ENCODE data around the gene CTDP1.
A peak's percentile ranks its signal among the peaks of the same experiment; 100 is the strongest.

The CTDP1 gene

DNA sequence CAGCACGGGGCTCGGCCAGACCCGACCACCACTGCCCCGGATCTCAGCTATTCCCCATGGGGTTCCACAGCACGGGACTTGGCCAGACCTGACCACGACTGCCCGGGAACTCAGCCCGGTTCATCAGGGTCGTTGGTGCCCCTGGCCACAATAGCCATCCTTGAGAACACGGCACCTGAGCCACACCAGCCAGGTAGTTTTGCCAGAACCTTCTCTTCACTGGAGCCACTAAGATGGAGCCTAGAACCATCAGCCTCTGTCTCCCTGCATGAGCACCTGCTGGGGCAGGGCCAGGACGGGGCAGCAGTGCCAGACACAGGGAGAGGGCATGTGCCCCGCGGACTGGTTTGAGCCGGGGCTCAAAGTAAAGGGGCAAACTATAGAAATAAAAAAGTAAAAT, 106.7 kb downstream of the CTDP1 start:
- no peak for DNase-seq

DNA sequence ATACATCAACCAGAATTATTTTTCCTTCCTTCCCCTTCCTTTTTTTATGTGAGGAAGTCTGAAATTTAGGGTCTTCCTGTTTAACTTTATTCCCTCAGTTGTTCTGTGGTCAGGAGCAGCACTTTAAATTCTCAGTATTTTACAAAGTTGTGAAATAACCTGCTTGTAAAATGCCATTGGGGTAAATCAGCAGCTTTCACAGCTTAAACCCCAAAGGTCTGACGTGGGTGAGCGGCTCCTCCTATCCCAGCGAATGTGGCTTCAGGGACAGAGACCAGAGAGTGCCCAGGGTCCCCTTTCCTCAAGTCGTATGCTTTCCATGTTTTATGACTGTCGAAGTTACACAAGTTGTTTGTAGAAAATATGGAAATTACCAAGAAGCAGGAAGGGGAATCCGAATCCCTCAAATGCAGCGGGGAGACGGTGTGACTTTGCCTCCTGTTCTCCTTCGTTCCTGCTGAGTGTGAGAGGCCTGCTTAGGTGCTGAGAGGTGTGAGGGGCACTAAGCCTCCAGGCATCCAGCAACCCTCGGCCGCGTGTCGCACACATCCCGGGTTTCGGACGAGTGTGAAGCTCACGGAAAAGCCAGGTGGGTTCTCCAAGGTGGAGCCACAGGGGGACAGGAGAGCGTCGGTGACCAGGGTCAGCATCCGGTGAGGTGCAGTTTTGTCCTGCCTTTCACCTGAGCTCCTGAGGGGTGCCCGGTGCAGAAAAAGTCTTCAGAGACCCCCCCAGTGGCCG, 107.4 kb downstream of the CTDP1 start:
- DNase-seq: no peak

DNA sequence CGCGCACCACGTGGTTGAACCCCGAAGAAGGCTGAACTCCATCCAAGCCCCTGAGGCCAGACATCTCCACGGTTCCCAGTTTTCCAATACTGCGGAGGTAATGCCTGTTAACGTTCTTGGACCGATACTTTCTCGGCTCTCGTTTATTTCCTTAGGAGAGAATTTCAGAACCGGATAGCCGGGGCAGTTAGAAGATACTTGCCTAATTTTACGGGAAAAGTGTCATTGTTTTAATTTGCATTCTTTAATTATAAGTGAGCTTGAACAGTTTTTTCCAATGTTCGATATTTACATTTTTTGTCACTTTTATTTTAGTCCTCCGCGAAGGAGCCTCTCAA, 107.9 kb downstream of the CTDP1 start:
- DNase-seq: no peak

DNA sequence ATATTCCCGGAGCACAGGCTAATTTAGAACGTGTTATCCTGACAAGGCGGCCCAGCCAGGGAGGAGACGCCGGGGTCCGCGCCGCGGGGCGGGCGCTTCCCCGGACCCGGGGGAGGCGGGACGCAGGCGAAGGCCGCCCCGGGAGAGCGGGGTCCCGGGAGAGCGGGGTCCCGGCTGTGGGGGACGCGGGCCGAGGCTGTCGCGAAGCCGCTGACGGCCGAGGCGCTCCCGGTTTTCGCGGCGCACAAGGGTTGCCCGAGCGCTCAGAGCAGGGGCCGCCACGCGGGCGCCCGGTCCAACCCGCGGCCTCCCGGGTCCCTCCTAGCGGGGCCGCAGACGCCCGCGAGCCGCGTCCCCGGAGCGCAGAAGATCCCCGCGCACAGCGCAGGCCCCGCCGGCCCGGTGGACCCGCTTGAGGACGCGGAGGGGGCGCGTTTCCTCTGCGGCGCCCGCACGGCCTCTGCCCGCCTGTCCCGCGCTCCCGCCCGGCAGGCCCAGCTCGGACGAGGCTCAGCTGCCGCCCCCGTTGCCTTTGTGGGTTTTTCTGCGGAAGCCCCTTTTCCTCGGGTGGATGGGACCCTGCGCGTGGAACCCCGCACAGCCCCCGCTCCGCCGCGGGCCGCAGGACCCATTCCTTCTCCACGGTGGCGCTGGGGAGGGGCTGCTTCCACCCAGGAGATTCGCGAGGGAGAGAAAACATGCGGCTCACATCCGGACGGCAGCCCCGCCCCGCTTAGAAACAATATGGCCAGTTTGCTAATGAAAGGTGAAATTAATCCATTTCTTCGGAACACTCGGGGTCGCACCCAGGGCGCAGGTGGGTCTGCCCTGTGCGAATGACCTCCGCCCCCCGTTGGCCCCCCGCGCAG, 108.5 kb downstream of the CTDP1 start:
- DNase-seq: no peak

DNA sequence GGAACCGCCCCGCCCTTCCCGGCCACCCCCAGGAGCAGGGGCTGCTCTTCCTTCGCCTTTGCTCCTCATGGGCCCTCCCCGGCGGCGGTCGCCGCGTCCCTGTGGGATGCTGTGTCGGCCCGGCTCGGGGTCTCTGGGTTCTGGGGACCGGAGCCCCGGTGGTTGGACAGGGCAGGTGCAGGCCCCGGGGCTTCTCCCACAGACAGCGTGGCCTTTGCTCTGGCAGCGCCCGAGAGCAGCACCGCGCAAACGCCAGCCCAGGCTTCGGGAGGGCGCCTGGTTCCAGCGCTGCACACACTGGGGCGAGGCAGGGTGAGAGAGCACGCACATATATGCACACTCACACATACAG, 109.1 kb downstream of the CTDP1 start:
- no peak for DNase-seq

DNA sequence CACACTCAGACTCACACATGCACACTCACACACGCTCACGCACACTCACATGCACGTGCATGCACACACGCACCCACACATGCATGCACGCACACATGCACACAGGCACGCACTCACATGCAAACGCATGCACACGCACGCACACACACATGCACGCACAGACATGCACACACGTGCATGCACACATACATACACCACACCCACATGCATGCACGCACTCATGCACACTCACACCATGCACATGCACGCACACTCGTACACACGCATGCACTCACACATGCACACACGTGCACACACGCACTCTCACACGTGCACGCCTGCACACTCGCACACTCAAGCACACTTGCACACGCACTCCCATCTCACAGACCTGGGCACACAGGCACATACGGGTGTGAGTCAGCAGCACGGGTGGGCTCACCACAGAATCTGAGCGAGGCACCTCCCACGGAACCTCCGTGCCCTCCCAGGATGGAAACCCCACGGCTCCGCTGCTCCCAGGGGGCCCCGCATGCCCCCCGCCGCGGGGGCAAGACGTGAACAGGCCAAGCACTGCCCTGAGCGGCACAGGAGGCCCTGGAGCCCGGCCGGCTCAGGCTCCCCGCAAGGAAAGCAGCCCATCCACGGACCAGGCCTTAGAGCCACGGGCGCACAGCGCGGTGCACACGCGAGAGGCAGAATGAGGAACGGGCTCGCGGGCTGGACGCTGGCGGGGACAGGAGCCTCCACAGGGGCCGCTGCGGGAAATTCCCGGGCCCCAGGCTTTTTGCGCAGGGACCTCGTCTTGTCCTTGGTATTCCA, 109.7 kb downstream of the CTDP1 start:
- no peak for DNase-seq

DNA sequence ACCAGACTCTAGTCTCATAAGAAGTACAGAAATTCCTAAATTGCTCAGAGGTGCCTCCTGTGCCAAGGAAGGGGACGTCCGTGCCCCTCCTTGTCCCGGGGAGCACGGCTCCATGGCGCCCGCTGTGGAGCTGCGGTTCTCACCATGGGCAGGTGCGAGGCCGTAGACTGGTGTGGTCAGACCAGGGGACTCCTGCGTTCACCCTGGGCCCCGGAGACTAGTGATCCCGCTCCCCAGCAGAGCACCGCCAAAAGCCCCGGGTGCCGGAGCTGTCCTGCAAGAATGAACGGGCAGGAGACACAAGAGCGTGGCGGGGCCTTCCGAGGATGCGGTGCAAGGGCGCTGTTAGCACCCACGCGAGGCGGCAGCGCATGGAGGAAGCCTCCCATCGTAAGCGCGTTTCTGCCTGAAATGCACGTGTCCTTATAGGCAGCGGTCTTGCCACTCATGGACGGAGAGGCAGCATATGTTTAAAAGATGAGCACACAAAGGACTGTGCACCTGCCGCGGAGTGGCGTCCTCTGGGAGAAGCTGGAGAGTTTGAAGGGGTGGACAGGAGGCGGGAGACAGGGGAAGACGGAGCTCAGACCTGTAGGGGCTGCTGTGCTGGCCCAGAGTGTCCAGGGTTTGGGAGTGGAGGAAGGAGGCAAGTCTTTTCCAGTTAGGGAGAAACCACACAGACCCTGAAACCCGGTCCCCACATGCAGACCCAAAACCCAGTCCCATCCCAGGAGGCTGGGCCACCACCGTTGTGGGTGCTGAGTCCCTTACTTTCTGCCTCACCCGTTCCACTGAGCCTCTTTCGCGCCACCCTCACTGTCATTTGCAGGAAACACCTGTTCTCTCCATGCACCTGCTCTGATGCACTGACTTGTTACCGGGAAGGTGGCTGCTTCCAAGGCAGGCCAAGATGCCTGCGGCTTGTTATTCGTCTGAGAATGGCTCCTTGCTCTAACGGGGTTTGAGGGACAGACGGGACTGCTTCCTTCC, 110.6 kb downstream of the CTDP1 start:
- DNase-seq: no peak

DNA sequence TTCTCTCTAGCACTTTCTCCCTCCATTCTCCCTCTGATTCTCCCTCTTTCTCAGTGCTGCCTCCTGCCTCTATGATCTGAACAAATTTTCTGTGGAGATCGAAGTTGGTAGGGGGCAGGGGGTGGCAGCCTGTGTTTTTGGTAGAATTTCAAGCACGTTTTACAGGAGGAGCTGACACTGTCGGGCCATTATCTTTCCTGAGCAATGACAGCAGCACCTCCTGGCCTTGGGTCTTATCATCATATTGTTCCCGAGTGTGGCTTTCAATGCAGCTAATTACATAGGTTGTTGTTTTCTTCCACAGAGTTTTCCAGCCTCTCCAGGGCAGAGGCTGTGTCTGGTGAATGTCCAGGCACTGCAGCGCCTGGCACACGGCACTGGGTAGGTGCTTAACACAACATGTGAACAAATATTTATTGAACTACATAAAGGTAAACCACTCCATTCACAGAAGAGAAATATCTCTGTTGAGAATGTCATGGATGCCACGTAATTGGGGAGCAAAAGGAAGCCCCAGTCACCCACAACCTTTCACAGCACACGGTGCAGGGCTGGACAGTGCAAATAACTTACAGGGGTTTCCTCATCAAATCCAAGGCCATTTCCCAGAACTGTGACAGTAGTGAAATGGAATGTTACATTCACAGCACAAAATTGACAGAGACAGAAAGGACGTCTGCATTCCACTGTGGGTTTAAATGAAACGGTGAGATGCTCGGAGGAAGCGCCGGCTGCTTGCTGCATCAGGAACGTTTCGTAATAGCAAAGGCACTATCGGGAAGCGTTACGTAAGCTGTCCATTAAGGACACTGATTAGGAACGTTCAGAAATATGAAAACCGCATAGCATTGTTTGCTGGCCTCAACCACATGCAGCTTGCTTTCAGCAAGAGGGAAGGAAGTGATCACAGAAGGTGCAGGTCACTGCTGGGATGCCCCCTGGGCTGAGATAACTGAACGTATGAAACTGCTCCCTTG, 111.7 kb downstream of the CTDP1 start:
- DNase-seq: peak; percentile 21 to 61

DNA sequence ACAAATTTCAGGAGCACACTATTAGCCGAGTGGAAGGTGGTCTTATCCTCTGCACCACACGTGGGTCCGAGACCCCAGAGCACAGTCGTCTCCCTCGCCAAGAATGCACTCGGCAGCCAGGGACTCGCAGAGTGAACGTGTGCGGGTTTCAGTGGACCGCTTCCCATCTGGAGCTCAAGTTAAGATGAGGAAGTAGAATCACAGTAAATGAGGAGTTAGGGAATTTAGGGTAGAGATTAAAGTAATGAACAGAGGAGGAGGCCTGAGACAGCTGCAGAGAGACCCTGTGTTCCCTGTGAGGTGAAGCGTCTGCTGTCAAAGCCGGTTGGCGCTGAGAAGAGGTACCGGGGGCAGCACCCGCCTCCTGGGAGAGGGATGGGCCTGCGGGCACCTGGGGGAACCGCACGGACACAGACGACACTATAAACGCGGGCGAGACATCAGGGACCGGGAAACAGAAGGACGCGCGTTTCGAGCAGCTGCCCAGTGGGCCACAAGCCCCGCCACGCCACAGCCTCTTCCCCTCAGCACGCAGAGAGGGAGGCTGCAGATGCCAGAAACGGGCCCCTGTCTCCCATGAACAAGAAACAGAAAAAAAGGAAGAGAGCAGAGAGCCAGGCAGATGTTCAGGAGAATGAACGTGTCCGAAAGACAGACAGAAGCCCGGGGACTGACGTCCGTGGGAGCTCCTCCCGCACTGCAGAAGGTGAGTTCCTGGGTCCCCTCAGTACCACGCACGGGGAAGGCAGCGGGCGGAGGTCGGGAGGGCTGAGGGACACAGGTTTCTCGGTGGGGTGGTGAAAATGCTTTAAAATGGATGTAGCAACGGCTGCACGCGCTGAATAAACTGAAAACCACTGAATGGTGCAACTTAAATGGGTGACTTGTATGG, 112.7 kb downstream of the CTDP1 start:
- no peak for DNase-seq

DNA sequence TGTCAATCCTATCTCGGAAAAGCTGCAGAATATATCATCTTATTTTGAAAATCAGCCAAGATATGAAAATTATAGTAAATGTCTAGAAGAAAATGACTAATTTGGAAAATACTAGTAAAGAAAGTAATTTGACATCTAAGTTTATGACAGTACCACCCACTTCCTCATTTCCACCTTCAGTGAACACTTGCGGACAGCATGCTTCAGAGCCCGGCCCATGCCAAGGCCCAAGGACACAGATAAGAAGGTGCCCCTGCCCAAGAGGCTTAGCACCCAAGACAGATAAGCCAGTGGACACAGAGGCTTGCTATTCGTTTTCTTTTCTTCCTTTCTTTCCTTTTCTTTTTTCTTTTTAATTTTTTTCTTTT, 113.4 kb downstream of the CTDP1 start:
- peak in 1 of 2 donors; percentile 36 for DNase-seq

DNA sequence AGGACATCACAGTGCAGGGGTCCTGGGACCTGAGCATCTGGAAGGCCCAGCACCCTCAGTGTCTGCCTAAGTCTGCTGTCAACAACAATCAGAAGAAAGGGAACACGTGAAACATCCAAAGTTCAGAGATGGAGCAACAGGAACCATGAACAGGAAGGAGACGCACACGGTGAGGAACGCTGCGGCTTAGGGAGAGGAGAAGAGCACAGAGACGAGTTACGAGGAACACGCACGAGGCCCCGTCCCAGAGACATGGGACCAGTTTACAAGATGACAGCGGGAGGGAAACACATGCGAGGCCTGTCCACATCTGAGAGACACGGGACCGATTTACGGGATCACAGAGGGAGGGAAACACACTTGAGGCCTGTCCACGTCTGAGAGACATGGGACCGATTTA, 115.2 kb downstream of the CTDP1 start:
- DNase-seq: no peak

DNA sequence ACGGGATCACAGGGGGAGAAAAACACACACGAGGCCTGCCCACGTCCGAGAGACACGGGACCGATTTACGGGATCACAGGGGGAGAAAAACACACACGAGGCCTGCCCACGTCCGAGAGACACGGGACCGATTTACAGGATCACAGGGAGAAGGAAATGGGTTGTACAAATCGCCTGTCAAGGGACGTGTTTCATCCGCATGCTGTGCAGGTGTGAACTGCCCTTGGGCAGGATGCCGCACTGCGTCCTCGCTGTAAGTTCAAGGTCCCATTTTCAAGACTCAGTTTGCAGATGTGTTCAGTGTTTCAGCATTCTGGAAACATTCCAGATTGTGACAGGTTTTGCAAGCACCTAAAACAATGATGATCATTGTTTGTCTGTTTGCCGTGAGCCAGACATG, 115.8 kb downstream of the CTDP1 start:
- DNase-seq: no peak

DNA sequence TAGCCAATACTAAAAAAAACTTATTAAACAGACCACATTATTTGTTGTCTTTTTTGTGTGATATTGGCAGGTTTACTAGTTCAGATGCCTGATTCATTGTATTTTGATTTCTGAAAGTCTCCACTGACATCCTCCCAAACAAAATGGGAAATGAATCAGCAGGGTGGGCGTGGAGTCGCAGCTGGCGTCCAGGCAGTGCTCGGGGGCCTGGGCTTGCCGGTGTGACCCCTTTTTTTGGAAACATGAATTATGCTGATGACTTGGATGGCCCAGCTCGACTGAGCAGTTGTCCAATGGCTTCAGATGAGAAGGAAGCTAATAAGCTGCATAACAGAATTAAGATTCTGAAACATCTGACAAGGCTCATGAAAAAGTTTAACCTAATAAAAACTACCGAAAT, 116.4 kb downstream of the CTDP1 start:
- DNase-seq: no peak

DNA sequence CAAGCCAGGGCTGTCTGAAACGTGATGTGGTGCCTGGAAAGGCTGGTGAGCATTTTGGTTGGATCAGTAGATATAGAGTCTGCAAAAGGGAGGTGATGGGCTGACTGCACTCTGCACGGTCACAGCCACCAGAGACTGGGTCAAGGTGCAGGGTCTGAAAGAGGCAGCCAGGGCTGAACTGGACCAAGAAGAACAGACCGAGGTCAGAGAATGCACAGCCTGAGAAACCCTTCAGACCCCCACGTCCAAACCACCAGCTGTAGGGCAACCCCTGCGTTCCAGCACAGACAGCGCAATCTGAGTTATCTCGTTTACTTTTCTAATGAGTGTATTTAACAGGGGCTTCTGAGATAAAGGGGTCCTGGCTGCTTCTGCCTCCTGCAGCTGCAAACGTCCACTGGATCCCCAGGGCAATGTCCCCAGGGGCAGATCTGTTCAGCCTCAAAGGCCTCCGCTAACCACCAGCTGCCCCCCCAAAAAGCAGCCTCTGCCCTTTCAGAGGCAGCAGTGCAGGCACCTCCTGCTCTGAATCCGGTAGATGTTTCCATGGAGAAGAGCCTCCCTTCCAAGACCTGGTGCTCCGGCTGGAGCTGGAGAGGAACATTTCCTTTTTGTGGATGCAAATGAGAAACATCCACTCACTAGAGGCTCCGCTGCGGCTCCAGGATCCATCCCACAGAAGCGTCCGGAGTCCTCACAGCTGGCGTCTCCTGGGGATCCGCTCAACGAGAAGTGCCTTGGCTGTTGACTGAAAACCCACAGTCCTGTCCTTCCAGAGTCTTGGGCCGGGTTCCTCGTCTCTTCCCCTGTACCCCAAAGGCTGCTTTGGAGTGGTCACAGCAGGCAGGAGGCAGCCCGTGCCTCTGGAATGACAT, 117.2 kb downstream of the CTDP1 start:
- no peak for DNase-seq

DNA sequence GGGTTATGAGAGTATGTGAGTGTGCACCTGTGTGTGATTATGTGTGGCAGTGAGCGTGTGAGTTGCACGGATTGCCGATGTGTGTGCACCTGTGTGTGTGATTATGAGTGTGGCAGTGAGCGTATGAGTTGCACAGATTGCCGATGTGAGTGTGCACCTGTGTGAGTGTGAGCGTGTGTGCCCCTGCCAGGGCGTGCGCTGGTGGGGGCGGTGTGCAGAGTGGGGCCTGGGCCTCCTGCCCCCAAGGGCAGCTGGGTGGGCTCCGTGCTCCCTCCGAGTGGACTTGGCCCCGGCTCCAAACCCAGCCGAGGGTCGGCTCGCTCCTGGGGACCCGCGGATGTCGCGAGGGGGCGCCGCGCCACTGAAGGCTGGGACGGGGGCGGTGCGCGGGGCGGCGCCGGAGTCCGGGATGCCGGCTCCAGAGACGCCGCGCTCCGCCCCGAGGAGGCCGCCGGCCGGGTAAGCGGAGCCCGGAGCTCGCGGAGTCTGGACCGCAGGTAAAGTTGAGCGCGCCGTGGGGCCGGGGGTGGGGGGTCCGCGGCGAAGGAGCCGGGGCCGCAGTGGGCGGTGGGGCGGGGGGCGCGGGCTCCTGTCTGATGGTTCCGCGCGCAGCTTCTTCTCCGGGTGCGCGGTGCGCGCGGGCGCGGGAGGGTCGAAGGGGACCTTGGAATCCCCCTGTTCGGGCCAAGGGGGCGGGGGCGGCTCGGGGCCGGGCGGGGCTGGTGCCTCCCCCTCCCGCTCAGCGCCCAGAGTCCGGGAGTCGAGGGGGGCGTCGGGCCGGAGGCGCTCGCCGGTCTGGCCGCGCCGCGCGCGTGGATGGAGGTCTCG, 118.1 kb downstream of the CTDP1 start, which contains the start of gene KCNG2:
KCNG2 (plus strand) TSS at position 421 of the 828 bp plus-strand sequence. CDS start 65,730 bp downstream, outside the sequence.
- DNase-seq: no peak

DNA sequence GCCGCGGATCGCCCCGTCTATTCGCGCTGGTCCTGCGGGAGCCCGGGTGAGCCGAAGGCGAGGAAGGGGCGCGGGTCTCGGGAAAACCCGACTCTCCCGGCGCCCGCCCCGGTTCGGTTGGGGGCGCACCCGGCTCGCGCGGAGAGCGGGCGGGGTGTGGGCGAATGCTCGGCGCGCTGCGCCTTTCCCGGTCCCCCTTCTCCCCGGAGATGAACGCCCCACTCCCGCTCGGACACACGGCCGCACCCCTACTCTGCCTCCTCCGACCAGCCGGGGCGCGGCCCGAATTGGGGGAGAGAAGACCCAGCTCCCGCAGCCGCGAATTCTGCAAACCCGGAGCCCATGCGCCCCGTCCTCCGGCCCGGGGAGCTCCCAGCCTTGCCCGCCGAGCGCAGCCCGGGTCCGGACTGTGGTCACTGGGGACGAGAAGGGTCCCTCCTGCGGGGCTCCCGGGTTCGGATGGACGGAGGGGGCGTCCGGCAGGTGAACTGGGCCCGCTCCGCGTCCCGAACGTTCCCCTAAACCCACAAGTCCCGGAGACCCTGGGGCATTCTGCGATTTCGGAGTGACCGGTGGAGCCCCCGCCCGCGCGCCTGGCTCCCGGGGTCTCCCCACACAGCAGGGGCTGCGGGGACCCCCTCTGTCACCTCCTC, 118.9 kb downstream of the CTDP1 start:
- DNase-seq: no peak

DNA sequence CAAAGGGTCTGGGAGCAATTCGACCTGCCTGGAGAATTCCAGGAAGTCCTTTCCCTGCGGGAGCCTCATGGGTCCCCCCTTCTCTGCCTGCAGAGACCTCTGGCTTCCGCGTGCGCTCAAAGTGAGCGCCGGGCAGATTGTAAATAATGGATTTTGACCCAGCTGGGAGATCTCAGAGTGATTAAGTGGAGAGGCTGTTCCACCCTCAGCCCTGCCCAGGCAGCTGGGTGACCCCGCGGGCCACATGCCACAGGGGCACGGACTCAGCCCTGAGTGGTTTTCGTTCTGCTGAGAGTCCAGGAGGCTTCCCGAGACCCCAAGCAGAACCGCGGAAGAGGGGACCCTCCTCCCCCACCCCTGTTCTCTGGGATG, 119.4 kb downstream of the CTDP1 start:
- DNase-seq: no peak

All from CD4-positive, alpha-beta T cell treated with Interferon alpha-2 for 1 hour (primary cell).